GM20431 (cell line): ENCODE data around the gene MATN1.

Experiments
- in situ Hi-C: fragments of 300-500 bp; cut with MseI, MboI; formaldehyde crosslinking; loops from one replicate; pipeline ENCODE4 v1.15.0; 2020; ENCODE audit warnings: low sequenced_read_pairs; ENCODE audit not compliant: unreplicated experiment

Gene MATN1

DNA sequence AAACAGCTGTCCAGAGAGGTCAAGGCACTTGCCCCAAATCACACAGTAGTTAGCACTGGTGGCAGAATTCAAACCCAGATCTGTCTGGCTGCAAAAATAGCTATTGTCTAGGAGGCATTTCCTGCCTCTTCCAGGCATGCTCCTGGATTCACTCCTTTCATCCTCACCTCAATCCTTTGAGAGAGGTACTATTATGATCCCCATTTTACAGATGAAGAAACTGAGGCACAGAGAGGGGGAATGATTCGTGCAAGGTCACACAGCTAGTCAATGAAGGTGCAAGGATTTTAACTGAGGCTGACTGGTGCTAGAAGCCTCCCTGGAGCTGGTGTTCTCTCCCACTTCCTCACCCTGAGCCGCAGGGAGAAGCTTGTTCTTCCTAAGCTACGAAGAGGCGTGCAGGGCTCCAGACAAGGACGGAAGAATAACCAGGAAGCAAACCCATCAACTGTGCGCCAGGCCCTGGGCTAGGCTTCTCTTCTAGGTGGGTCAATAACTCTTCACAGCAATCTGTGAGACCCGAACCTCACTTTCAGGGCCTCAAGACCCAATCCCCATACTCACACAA, 34.8 kb upstream of the MATN1 start:
- in situ Hi-C loops = no loop called here

DNA sequence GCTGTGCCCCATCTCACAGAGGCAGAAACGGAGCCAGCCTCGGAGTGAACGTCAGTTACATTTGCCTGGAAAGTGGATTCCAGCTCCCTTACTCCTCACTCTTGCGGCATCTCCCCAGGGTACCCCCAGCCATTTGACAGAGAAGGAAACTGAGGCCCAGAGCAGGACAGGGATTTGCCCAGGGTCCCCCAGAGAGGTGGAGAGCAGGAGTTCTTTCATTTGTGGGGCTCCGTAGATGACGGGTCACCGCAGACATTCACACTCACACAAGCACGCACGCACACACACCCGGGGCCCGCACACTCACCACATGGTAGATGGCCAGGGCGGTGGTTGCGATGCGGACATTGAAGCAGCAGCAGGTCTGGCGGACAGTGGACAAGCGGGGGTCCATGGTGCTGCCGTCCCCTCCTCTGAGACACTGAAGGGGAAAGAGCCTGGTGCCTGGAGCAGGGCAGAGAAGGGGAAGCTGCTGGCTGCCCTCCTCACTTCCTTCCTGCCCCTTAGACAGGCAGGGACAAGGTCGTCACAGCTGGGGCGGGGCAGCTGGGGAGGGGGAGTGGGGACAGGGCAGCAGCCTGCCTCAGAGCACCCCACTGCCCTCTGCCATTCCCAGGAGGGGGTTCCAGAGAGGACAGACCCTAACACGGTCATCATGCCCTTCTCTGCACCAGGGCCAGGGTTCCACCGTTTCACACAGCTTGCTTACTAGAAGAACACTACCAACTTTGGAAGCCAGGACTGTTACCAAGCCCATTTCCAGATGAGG, 34.2 kb upstream of the MATN1 start, which contains the start of gene LAPTM5:
Gene LAPTM5 (minus strand): TSS at position 423 of the 769 bp plus-strand sequence. CDS start 29 bp downstream, at position 394.
- in situ Hi-C loops = no loop called here

DNA sequence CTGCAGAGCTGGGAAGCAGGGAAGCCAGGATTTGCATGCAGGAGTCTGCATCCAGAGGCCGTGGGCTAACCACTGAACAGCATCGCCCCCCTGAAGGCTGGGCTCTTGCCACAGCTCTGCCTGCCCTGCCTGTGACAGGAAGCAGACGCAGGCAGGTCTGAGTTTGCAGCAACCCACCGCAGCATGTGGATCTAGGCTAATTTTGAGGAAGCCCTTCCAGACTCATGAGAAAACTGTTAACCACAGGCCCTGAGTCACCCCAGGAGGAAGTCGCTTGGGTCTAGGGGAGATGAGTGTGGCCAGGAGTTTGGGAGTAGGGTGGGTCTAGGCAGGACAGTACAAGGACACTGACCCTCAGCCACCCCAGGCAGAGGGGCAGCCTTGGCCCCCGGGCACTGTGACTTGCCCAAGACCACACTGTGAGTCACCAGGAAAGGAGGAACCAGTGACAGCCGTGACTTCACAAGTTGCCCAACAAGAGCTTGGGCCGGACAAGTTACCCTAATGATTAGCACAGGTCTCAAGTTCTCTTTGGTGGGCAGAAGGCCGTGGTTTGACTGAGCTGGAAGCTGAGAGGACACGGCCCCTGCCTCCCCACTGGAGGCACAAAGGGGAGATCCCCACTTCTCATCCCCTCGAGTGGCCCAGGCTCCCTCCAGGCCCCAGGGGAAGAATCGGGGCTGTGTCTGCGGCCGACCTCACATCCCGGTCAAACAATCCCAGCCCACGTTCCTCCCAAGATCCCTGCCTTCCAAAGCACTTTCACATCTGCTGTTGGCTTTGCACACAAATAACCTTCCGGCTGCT, 33.4 kb upstream of the MATN1 start:
- in situ Hi-C loops = no loop called here

DNA sequence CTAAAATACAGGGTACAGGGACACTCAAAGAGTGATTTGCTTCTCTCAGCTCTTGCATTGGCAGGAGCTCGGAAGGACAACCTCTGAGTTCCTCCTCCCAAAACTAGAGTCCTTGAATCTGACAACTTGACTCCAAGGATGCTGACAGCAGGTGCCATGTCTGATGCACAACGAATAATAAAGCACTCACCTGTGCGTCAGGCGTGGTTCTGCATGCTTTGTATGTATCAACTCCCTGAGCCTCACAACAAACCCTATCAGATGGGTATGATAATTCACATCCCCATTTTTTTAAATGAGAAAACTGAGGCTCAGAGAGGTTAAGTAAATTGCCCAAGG, 32.8 kb upstream of the MATN1 start:
- in situ Hi-C loops = no loop called here

DNA sequence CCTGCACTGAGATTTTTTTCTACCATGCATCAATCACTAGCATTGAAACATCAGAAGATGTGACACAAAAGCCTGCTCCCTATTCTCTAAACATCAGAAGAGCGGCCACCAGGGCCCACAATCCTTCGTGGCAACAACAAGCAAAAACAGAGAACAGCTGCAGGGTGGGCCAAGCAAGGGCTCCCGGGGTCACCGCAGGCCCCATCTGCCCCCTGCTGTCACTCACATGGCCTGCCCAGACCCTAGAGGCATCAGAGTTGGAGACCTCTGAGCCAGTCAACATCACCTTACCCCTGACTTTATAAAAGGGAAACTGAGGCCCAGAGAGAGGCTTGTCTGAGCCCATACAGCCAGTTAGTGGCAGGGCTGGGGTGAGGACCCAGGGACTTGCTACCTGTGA, 32.4 kb upstream of the MATN1 start:
- in situ Hi-C loops = no loop called here

DNA sequence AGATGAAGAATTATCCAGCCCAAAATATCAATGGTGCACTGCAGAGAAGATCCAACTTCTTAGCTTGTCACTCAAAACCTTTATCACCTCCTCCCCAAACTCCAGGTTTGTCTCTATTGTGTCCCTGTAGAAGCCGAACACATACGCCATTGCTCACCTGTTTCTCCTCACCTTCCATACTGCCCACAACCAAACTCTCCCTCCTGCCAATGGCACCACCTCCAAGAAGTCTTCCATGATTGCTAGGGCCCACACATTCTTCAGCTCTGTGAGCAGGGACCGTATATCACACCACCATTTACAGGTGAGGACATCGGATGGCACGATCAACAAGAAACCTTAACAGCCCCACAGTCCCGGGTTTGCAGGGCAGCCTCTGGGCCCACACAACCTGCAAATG, 31.9 kb upstream of the MATN1 start:
- in situ Hi-C loops = no loop called here

DNA sequence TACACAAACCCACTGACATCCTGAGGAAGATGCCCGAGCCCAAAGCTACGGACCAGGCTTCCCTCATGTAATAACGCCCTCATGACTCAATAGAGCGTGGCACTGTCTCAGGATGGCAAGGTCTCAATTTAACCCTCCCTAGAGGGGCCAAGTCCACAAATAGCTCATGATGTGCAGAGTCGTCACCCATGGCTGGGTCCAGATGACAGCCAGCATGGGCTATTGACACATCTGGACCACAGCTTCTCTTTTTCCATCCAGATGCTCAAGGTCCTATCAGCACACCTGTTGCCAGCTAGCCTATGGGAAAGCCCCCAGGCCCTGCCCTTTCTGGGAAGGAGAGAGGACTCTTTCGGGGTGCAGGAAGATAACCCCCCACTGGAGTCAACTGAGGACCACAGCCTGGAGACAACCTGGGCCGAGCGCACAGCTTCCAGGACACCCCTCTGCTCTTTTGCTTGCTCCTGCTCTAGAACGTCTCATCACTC, 31.3 kb upstream of the MATN1 start:
- in situ Hi-C loops = no loop called here

DNA sequence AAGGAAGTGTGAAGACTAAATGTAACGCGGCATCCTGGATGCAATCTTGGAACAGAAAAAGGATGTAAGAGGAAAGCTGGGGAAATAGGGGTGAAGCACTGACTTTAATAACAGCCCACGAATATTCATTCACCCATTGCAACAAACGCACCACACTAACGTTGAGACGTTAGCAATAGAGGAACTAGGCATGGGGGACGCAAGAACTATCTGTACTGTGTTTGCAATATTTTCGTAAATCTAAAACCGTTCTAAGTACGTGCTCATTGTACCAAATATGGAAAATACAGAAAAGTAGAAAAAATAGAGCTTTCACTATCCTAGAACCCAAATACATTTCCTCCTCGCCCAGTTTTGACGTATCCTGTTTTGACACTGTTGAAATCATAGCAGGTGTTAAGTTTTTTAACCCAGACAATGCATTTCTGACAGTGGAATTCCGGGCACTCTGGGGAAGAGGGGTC, 30.3 kb upstream of the MATN1 start:
- in situ Hi-C loops = no loop called here

DNA sequence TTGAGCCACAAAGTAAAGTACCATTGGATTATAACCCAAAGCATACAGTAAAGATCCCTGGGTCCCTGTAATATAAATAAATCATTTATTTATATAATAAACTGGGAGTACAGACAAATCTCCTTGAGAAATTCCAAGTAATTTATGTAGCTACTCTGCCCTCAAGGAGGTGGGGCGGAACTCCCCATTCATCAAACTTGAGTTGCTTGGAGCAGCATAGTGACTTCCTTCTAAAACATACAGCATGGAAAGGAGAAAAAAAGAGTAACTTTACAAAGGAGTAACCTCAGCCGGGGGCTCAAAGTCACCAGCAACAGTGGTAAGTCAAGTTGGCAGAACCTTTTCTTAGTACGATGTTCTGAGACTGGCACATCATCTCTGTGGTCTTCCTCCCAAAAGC, 29.7 kb upstream of the MATN1 start:
- in situ Hi-C loops = no loop called here

DNA sequence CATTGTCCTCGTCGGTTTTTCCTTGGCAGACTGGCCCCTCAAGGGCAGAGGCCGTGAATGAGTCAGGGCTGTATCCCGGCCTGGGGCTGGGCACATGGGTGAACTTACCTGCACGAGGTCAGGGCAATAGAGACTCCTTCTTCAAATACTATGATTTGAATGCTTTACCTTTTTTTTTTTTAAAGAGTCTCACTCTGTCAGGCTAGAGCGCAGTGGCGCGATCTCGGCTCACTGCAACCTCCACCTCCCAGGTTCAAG, 29.2 kb upstream of the MATN1 start:
- in situ Hi-C loops = no loop called here

DNA sequence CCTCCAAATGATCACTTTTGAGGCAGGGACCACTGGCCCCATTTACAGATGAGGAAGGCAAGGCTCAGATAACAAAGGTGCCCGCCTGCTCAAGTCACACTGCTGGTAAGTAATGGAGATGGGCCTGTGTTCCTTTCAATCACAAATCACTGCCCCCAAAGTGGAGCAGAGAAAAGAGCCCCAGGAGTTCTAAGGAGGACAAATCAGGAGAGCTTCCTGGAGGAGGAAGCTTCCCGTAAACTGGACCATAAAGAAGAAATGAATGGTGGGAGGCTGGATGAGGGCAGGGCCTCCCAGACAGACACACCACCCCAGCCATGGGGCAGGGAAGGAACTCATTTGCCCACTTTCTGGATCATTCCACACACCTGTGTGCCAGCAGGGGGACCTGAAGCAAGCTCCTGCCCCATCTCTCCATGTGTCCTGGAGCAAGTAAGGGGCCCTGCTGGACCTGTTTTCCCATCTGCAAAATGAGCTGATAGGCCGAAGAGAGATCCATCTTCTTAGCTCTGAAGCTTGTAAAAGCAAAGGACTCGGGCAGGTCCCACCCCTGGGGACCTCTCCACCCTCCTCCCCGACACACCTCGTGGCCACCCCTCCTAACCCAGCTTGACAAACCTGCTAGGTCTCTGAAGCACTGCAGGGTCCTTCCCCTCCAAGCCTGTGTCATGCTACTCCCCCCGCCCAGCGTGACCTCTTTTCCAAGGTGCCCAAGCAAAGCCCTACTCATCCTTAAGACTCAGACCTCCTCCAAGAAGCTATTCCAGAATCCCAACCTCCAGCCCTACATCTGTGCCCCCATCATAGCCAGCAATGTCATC, 28.7 kb upstream of the MATN1 start:
- in situ Hi-C loops = no loop called here

DNA sequence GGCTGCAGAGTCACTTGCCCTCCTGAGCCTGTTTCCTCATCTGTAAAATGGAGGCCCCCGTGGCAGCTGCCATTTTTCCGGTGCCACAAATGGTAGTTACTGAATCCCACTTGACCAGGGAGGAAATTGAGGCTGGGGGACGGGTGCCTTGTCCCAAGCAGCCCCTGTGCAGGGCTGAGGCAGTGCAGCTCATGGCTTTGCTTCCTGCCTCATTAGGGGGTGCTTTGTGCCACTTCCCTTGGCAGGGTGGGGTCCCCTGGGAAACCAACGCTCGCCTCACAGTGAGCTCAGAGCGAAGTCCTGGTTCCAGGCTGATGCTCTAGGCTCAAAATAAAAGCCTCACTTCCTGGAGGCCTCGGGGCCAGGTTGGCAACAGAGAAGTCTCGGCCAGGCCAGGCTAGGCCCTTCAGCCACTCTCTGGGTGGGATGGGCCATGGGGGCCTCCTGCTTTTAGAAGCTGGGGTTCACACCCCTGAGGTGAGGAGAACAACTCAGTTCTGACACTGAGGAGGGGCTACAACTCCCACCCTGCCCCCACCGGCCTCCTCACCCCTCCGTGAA, 27.4 kb upstream of the MATN1 start:
- in situ Hi-C loops = no loop called here

DNA sequence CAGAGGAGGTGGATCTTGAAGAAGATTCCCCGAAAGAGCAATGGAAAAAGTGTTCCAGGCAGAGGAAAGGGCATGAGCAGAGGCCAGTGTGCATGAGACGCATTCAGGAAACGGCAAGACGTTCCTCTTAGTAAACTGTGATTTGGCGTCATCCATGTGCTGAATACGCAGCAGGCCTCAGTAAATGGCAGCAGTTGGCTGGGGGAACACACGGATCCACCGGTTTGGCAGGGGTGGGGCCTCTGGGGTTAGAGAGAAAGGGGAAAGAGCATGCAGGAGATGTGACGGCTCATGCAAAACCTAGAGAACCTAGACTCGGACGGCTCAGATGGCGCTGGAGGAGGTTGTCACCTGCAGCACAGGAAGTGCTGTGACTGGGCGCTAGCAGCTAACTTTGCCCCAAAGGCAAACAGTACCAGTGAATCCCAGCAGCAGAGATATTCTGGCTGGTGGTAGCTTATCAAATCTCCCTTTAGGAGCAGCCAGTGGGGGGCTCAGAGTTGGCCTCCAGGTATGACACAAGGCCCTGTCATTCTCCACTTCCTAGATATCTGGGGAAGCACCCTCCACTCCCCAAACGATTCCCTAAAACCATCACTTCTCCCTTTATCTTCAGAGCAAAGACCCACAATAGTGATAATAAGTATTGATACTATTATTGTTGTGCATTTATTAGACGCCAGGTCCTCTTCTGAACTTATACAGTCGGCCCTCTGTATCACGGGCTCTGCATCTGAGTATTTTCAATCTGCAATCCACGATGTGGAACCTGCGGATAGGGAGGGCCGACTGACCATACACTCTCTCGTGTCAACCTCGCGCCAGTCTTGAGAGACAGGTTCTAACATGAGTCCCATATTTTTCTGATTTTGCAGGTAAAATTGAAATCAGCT, 26.6 kb upstream of the MATN1 start:
- in situ Hi-C loops = no loop called here

DNA sequence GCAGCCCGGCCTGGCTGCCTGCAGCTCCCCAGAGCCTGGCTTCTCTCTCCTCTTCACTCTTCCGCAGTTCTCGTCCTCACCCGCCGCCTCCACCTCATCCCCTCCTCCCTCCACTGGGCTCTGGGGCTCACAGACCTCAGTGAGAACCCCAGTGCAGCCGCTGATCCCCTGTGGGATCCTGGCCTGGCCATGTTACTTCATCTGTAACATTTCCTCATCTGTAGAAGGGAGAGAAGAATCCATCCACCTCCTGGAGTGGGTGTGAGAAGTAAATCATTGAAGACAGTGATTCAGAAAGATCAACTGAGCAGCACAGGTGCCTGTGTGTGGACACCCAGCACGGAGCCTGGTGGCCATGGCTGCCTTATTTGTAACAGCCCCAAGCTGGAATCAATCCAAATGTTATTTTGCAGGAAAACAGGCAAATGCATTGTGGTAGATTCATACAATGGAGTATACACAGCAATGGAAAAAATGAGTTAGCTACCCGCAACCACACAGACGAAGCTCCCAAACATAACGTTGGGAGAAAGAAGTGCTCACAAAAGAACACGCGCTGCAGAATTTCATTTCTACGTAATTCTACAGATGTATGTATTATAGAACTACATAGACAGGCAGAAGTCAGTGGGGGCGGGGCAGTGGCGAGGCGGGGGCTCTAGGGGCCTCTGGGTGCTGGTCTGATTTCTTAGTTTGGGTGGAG, 25.5 kb upstream of the MATN1 start:
- in situ Hi-C loops = no loop called here

DNA sequence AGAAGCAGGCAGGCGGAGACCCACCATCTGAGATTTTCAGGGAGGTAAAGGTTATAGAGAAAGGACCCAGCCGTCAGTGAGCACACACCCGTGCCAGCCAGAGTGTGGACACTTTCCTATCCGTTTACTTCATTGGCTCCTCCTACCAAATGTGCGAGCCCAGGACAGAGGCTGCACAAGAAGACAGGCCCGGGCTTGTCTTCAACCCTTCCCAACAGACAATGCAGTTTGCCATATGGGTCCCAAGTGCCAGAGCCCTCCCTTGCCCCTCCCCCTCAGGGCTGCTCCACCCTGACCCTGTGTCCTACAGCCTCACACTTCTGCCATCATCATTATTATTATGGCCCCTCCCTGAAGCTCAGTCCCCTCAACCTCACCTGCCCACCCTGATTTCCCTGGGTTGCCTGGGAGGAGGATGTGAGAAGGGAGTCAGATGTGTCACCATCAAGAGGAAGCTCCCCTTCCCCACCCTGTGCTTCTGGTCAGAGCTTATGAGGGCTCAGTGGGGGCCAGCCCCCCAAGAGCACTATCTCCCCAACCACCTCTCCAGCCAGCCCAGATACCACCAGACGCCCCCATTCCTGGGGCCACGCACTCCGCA, 24.8 kb upstream of the MATN1 start:
- in situ Hi-C loops = no loop called here

DNA sequence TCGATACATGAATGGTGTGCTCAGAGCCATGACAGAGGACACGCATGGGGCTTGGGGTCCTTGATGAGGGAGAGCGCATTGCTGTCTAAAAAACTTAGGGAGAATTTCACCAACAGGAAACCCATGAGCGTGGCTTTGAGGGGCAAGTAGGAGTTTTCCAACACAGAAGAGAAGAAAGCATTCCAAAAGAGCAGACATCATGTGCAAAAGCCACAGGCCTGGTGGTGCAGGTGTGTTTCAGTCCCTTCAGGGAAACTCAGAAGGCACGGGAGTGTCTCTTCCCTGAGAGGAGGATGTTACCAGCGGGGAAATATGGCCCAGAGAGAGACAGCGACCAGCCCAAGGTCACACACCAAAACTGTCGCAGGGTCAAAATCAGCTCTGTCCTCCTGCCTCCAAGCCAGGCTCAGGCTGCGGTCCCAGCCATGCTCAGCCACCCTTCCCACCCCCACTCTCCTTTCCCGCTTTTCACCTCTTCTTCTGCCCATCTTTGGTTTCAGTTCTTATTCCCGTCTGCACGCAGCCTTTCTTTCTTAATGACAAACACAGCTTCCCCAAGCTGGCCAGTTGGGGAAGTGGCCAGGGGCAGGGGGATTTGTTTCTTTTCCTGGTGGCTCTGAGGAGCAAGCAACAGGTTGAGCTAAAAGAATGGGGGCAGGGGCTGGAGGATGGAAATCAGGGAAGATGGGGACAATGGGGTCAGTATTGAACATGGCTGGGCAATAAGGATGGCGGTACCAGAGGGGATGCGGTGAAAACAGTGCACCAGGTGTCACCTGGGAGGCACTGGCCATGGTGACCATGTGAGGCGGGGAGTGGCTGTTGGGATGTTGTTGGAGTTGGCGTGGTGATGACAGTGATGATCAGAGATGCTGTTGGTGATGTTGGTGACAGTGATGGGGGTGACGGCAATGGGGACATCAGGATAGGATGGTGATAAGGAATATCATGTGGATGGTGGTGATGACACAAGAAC, 23.9 kb upstream of the MATN1 start:
- in situ Hi-C loops = no loop called here
